Astrocyte of the cerebellum (primary cell): Measurements from ENCODE around the gene HMCN2.

ENCODE experiments used
- DNase-seq: peaks from one replicate; pipeline ENCODE4 v3.0.0-alpha.2; 2011; ENCODE audit warnings: low read depth
- H3K4me3 ChIP-seq: 2 replicates; pipeline ENCODE4 v1.5.1; 2011; ENCODE audit warnings: mild to moderate bottlenecking, low read depth, low read length, moderate library complexity
- CTCF ChIP-seq: IDR thresholded peaks from 2 replicates; pipeline ENCODE4 v1.5.1; 2012; ENCODE audit warnings: low read length, low read depth, moderate library complexity, mild to moderate bottlenecking; ENCODE audit errors: missing control alignments
- in situ Hi-C: cut with HindIII; loops from 2 replicates; pipeline ENCODE4 v1.10.0; 2017; ENCODE audit warnings: low sequenced_read_pairs

HMCN2 gene

GRCh38 chr9:130365323-130365721, 99.8 kb downstream of the HMCN2 start:
- in situ Hi-C loops, result no loop called here
- TF ChIP-seq CTCF, result no peak
- no peak for DNase-seq
- no peak overlapping the region for H3K4me3 ChIP-seq

GRCh38 chr9:130366072-130366471, 100.5 kb downstream of the HMCN2 start:
- in situ Hi-C loops, result no loop called here
- no peak for TF ChIP-seq CTCF

DNA sequence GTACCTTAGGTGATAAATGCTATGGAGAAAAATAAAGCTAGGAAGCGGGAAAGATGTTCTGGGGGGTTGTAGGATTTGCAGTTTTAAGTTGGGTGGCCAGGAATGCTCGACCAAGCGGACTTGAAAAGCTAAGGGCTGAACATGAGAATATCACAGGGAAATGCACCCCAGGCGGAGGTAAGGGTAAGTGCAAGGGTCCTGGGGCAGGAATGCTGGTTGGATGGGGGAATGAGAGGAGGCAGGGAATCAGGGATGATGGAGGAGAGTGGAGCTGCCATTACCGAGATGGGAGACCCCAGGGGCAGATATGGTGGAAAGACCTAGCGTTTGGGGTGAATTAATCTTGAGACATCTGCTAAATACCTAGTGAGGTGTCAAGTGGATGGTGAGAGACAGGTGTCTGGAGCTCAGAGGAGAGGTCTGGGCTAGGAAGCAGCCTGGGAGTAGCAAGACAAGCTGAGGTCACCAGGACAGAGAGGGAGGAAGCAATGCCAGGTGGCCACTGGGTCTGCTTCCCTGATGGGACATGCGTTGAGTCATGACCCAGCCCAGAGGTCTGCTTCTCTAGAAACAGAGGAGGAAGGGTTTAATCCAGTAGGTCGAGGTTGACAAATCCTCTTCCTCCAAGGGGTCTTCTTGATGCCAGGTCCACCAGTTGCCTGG, 101.5 kb downstream of the HMCN2 start:
- in situ Hi-C loops, result no loop called here
- H3K4me3 ChIP-seq, result no peak overlapping the region
- TF ChIP-seq CTCF, result no peak
- DNase-seq, result no peak

More at GRCh38 chr9:130366072-130366471, 100.5 kb downstream of the HMCN2 start:
- DNase-seq, result no peak
- no peak overlapping the region for H3K4me3 ChIP-seq

DNA sequence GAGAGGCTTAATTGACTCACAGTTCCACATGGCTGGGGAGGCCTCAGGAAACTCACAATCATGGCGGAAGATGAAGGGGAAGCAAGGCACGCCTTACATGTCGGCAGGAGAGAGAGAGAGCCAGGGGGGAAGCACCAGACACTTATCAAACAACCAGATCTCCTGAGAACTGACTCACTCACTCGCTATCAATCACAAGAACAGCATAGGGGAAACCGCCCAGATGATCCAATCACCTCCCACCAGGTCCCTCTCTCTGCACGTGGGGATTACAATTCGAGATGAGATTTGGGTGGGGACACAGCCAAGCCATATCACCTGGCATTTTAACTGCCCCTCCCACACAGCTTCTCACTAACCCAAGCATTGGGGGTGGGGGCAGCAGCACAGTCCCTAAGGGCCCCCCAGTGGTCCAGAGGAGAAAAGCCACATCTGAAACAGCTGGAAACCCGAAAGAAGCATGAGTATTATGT, 103.1 kb downstream of the HMCN2 start:
- DNase-seq, result no peak
- TF ChIP-seq CTCF, result no peak
- H3K4me3 ChIP-seq, result no peak overlapping the region
- in situ Hi-C loops, result no loop called here

DNA sequence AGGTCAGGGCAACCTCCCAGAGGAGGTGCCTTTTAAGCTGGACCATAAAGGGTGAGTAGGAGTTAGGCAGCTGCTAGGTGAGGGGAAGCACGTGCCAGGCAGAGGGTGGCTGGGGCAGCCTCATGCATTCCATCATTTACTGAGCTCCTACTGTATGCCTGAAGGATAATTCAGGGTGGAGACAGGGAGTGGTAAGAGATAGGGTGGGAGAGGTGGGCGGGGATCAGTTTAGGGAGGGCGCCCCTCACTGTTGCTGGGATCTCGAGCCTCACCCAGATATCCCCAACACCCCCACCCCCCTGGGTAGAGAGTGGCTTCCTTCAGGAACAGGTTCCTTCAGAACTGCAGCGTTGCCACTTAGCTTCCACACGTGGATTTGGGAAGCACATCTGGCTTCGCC, 104.7 kb downstream of the HMCN2 start:
- no peak overlapping the region for H3K4me3 ChIP-seq
- in situ Hi-C loops, result no loop called here
- no peak for DNase-seq
- TF ChIP-seq CTCF, result no peak

GRCh38 chr9:130371196-130371966, 105.8 kb downstream of the HMCN2 start:
- no peak for DNase-seq
- TF ChIP-seq CTCF, result no peak
- in situ Hi-C loops, result no loop called here
- H3K4me3 ChIP-seq, result no peak overlapping the region
